GM21737 (cell line): Measurements from ENCODE around the gene RAB18.
"Not testable (repeated sequence)": the region's sequence is repeated elsewhere in the genome, so short reads cannot be mapped to it uniquely, and the experiment has no call there.

ENCODE experiments used
- ATAC-seq: cut with Tn5 transposase; IDR thresholded peaks from one replicate; pipeline ENCODE4 v1.9.1; 2021; ENCODE audit warnings: mild to moderate bottlenecking, moderate library complexity; ENCODE audit not compliant: unreplicated experiment

The RAB18 gene

GRCh38 chr10:27504007-27504807 lies at the start of gene RAB18:
TSS of gene RAB18 (plus strand) at chr10:27504304. CDS start at chr10:27504370, 66 bp downstream.
- ATAC-seq = peak; percentile 97

- ATAC-seq = no peak
Measured at GRCh38 chr10:27454837-27455236, 49.3 kb upstream of the RAB18 start.

- no peak for ATAC-seq
Measured at GRCh38 chr10:27457261-27457945, 46.7 kb upstream of the RAB18 start.

- ATAC-seq = no peak
Measured at GRCh38 chr10:27457966-27458365, 46.1 kb upstream of the RAB18 start.

- no peak for ATAC-seq
Measured at GRCh38 chr10:27461312-27461711, 42.8 kb upstream of the RAB18 start.

GRCh38 chr10:27463961-27464360 lies 40.1 kb upstream of the RAB18 start:
- no peak for ATAC-seq

GRCh38 chr10:27464993-27465392 lies 39.1 kb upstream of the RAB18 start:
- ATAC-seq = peak; percentile 80

- not testable (repeated sequence) for ATAC-seq
Measured at GRCh38 chr10:27465596-27465995, 38.5 kb upstream of the RAB18 start.

GRCh38 chr10:27470885-27471284 lies 33.2 kb upstream of the RAB18 start:
- ATAC-seq = no peak

- ATAC-seq = no peak
Measured at GRCh38 chr10:27474741-27475140, 29.4 kb upstream of the RAB18 start.

GRCh38 chr10:27479016-27479415 lies 25.1 kb upstream of the RAB18 start:
- ATAC-seq = no peak

GRCh38 chr10:27481486-27481885 lies 22.6 kb upstream of the RAB18 start:
- ATAC-seq = no peak

- ATAC-seq = no peak
Measured at GRCh38 chr10:27482984-27483956, 20.8 kb upstream of the RAB18 start.

- no peak for ATAC-seq
Measured at GRCh38 chr10:27485368-27485767, 18.7 kb upstream of the RAB18 start.

- no peak for ATAC-seq
Measured at GRCh38 chr10:27485986-27486385, 18.1 kb upstream of the RAB18 start.

GRCh38 chr10:27490807-27491206 lies 13.3 kb upstream of the RAB18 start:
- no peak for ATAC-seq

GRCh38 chr10:27494116-27494805 lies 9.8 kb upstream of the RAB18 start:
- ATAC-seq = no peak

GRCh38 chr10:27496137-27496536 lies 8.0 kb upstream of the RAB18 start:
- no peak for ATAC-seq

- no peak for ATAC-seq
Measured at GRCh38 chr10:27500096-27500495, 4.0 kb upstream of the RAB18 start.

GRCh38 chr10:27500886-27501285 lies 3.2 kb upstream of the RAB18 start:
- ATAC-seq = no peak
